GM12872 (cell line): Measurements from ENCODE around the gene FAM3C.

ENCODE experiments used
- TF ChIP-seq, protein P1 (sequence below): IDR thresholded peaks from 3 replicates; pipeline ENCODE4 v1.5.1; 2011; ENCODE audit warnings: low read depth, mild to moderate bottlenecking, low read length, moderate library complexity; ENCODE audit not compliant: insufficient read depth

Gene FAM3C

GRCh38 chr7:121385056-121385799 is 10.9 kb downstream of the FAM3C start:
- TF ChIP-seq, protein P1, sequence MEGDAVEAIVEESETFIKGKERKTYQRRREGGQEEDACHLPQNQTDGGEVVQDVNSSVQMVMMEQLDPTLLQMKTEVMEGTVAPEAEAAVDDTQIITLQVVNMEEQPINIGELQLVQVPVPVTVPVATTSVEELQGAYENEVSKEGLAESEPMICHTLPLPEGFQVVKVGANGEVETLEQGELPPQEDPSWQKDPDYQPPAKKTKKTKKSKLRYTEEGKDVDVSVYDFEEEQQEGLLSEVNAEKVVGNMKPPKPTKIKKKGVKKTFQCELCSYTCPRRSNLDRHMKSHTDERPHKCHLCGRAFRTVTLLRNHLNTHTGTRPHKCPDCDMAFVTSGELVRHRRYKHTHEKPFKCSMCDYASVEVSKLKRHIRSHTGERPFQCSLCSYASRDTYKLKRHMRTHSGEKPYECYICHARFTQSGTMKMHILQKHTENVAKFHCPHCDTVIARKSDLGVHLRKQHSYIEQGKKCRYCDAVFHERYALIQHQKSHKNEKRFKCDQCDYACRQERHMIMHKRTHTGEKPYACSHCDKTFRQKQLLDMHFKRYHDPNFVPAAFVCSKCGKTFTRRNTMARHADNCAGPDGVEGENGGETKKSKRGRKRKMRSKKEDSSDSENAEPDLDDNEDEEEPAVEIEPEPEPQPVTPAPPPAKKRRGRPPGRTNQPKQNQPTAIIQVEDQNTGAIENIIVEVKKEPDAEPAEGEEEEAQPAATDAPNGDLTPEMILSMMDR, result no peak

- TF ChIP-seq, protein P1, result no peak
These were observed 11.8 kb downstream of the FAM3C start for GRCh38 chr7:121384265-121384664.

GRCh38 chr7:121383235-121383910 is 12.7 kb downstream of the FAM3C start:
- TF ChIP-seq, protein P1, result no peak

- TF ChIP-seq, protein P1, result no peak
These were observed 13.6 kb downstream of the FAM3C start for GRCh38 chr7:121382473-121382872.

DNA sequence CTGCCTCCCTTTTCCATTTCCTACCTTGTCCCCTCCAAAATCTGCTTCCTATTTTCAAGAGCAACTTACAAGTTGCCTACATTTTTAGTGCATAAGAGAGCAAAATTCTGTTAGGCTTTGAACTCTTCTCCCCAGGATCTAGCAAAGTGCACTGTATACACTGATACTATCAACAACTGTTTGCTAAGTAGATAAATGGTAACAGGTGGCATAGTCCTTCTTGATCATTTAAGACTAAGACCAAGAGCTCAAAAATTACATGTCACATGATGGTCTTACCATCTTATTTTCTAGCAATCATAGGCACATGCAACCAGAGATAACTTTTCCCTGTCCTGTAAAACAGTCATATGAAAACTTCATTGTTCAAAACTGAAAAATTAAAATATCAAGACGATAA is 16.2 kb downstream of the FAM3C start:
- TF ChIP-seq, protein P1, result no peak

GRCh38 chr7:121376979-121377378 is 19.1 kb downstream of the FAM3C start:
- TF ChIP-seq, protein P1, result 0 out of 3 replicates have a peak, but pooled peaks have one; percentile 5

- TF ChIP-seq, protein P1, result peak; percentile 26; the same call in 1 of the 3 replicates
These were observed 22.9 kb downstream of the FAM3C start for GRCh38 chr7:121373177-121373576.
